Stimulated activated CD4-positive, alpha-beta T cell treated with anti-CD3 and anti-CD28 coated beads, Interleukin-15, amount 100 ng/mL, for 24 hours (primary cell): ENCODE data around the gene EPN2.
"Not testable (repeated sequence)": the region's sequence is repeated elsewhere in the genome, so short reads cannot be mapped to it uniquely, and the experiment has no call there.

Experiments
- DNase-seq: peaks from one replicate; pipeline ENCODE4 v3.0.0-alpha.2; 2020

EPN2 gene

DNA sequence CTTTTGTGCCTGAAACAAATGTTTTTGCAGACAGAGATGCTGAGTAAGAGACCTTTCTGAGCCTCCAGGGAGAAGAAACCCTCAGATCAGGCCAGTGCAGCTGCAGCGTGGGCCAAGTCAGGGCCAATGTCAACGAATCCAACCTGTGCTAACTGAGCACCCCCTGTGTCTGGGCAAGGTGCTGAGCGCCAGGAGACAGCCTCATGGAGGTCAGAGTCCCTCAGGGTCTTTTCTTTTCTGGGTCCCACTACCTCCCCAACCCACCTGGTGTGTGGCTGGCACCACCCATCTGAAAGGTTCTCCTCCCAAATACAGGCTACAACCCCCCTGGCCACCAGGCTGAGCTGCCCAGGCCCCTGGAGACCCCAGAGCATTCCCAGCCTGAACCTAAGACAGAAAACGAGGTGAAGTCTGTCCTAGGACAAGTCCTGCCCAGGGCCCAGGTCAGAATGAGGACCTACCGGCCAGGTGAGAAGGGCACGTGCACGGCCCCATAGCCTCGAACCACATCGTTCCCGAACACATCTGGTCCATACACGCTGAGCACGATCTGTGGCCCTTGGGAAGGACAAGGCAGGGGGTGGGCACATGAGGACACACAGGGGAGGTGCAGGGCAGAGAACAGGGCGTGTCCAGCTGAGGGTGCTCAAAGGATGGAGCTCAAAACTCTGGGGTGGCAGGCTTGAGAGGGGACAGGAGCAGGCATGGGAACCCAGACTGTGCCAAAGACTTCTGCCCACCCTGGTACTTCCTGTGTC, 110.3 kb downstream of the EPN2 start:
- no peak for DNase-seq

DNA sequence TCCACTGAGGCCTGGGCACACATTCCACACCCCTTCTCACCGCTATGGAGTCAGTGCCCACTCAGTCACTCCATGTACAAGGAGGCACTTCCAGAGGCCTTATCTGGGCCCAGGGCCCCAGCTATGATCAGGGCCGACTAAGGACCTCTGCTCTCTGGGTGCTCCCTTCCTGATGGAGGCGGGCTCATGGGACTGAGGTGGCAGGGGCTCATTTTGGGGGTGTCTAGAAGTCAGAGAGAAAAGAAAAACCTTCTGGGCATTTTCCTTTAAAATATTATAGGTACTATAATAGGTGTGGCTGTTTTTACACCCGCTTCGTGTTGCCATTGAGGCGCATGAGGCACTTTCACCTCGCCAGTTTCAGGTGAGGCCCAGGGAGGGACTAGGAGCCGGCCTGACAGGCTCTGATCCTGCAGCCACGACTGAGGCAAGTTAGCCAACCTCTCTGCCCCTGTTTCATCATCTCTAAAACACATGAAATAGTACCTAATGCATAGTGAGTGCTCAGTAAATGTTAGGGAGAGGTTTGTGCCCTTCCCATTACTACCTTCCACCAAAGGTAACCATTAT, 111.0 kb downstream of the EPN2 start:
- DNase-seq: no peak

DNA sequence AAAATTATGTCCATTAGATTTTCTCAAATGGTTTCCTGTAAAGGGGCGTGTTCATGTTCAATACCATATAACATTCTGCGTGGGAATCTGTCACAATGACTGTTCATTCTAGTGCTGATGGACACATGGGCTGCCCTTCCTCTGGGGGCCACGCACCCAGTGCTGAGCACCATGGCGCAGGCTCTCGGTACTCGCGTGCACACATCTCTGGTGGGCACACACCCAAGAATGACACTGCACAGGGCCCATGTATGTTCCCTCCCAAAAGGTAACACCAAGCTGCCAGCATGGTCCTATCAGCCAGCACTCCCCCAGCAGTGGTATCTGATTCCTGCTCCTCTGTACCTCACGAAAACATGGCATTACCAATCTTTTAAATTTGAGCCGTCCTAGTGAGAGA, 111.6 kb downstream of the EPN2 start:
- DNase-seq: no peak

DNA sequence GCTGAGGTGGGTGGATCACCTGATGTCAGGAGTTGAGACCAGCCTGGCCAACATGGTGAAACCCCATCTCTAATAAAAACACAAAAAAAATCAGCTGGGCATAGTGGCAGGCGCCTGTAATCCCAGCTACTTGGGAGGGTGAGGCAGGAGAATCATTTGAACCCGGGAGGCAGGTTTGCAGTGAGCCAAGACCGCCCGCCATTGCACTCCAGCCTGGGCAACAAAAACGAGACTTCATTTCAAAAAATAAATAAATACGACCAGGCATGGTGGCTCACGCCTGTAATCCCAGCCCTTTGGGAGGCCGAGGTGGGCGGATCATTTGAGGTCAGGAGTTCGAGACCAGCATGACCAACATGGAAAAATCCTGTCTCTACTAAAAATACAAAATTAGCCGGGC, 116.2 kb downstream of the EPN2 start:
- not testable (repeated sequence) for DNase-seq

DNA sequence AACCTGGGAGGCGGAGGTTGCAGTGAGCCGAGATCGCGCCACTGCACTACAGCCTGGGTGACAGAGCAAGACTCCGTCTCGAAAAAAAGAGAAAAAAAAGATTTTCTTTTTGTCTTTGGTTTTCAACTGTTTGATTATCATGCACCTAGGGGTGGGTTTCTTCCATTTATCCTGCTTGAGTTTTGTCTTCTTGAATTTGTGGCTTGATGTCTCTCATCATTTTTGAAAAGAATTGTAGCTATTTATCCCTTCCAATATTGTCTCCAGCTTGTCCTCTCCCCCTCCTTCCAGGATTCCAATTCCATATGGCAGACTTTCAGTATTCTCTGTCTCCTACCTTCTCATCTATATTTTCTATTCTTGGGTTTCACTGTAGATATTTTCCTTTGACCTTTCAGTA, 117.6 kb downstream of the EPN2 start:
- DNase-seq: no peak

DNA sequence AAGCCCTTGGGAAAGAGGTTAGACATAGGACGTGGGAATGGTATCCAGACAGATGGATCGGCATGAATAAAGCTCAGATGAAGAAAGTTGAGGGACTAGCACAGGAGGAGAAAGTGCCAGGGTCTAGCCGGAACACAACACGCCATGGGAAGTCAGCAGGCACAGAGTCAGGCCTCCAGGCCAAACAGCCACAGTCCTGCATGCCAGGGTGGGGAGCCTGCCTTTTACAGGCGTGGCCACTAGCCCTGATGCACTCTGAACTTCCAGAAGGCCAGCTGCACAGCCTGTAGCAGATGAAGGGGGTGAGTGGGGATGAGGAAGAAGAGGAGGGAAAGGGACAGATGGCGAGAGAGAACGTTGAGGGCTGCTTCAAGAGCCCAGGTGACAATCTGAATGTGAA, 120.2 kb downstream of the EPN2 start:
- DNase-seq: no peak

DNA sequence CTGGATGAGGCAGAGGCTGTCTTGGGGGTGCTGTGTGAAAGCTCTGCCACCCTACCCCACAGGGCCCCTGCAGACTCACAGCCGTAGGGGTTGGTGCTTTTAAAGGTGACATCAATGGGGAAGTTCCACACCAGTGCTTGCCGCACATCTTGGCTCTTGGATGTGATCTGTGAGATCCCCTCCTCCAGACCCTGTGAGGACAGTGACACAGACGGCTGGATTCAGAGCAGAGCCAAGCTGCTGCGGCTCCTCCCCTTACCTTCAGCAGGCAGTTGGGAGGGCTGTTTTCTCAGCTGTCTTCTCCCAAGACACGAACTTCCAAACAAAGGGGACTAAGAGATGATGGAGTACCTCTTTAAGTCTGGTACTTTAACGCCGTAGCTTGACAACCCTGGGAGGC, 120.6 kb downstream of the EPN2 start:
- no peak for DNase-seq

DNA sequence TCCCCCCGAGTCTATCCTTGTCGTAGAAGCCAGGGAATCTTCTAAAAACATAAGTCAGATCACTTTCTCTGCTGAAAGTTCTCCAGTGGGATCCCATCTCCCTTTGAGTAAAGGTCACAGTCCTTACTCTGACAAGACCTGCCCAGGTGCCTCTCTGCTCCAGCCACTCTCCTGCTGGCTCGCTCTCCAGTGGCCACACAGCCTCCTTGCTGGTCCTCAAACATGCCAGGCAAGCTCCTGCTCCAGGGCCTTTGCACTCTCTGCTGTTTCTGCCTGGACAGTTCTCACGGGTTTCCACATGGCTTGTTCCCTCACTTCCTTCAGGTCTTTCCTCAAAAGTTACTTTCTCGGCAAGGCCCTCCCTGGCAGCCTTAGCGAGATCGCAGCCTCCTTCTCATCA, 122.0 kb downstream of the EPN2 start:
- no peak for DNase-seq

DNA sequence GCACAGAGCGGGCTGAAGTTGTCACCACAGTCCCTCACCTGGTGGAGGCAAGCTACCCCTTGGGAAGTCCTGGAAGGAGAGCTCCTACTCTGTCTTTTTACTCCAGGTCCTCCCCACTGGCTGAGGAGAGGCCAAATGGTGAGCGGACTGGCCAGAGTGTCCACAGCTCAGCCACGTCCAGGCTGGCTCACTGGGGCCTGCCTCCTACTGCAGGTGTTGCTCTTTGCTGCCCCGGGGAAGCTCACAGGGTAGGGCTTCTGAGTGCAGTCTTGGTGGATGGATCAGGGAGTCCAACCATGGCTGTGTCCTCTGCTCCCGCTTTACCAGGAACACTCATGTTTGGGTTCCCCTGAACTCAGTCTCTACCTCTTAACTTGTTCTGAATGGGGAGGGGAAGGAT, 122.7 kb downstream of the EPN2 start:
- no peak for DNase-seq

DNA sequence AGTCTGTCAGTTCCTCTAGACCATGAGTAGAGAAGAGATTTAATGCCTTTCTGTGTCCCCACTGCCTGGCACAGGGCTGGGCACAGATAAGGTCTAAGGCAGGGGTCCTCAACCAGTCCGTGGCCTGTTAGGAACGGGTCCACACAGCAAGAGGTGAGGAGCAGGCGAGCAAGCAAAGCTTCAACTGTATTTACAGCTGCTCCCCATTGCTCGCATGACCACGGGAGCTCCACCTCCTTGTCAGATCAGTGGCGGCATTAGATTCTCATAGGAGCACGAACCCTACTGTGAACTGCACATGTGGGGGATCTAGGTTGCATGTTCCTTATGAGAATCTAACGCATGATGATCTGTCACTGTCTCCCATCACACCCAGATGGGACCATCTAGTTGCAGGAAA, 123.6 kb downstream of the EPN2 start:
- DNase-seq: no peak

DNA sequence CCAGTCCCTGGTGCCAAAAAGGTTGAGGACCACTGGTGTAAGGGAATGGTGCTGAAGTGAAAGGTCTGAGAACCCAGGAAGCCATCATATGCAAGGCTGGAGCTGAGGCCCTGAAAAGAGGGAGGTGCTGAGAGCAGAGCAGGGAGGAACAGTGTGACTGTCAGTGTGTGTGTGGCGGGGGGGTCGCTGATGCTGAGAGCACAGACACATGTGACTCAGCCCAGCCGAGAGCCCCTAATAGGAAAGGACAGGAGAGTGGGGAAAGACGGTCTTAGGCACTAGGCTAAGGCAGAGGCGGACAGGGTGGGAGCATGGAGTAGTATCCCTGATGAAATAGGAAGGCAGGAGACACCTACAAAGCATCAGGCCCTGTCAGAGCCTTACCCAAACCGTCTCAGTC, 124.2 kb downstream of the EPN2 start:
- DNase-seq: no peak

DNA sequence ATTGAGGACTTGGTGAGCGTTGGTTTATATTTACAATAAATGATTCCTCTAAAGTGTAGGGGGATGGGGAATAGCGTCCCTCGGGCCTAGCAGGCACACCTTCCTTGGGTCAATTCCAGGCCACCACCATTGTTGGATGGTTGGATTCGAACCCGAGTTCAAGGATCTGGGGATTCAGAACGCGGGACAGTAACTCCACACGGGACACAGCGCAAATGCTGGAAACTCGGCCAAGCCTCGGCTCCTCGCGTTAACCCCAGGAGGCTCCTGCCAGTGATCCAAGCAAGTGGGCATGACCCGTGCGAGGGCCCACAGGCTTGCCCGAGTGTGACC, 124.7 kb downstream of the EPN2 start:
- no peak for DNase-seq

DNA sequence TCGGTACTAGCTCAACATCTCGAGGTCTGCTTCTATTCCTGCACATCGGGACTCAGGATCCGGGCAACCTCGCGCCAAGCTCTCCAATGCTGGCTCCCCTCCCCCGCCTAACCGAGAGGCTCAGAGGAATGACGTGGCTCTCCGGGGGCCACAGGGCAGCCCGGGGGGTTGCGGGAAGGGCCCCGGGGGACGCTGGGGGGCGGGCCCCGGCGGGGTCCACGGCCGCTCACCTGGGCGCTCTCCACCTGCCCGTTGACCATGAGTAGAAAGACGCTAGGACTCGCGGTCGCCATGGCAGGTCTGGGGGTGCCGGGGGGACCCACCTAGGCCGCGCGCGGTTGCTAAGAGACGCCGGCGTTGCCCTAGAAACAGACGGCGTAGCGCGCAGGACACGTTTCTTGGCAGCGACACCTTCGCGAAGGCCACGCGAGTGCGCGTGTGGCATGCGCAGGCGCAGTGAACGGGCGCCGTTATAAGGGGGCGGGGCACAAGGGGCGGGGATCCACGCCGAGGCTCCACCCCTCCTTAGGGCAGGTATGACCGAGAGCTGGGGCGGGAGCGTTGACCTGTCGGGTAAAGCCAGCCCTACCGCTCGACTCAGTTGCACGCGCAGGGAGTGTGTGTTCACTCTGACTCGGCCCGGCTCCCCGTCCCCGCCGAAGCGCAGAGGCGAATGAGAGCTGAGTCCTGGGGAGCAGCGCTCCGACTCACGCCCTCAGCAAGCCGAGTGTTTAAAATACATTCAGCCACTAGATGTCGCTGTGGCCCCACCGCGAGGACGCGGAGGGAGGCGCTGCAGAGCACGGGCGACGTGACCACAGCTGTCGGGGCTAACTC, 125.3 kb downstream of the EPN2 start, which contains the start of gene B9D1:
Gene B9D1, minus strand, starts transcription at position 447 of the 837 bp plus-strand sequence. Its CDS starts 154 bp downstream, at position 293.
- DNase-seq: peak; percentile 89

DNA sequence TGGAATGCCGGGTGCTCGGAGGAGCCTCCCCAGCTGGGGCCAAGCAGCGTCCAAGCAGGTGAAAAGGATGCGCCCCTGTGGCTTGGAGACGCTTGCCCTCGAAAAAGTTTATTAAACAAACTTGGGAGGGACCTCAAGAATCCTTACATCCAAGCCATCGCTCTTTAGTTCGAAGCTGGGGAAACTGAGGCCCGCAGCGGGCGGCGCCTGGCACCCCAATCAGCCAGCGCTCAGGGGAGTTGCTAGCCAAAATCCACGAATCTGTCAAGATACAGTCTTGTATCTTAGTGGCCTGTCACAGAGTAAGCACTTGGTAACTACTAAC, 125.9 kb downstream of the EPN2 start:
- no peak for DNase-seq

DNA sequence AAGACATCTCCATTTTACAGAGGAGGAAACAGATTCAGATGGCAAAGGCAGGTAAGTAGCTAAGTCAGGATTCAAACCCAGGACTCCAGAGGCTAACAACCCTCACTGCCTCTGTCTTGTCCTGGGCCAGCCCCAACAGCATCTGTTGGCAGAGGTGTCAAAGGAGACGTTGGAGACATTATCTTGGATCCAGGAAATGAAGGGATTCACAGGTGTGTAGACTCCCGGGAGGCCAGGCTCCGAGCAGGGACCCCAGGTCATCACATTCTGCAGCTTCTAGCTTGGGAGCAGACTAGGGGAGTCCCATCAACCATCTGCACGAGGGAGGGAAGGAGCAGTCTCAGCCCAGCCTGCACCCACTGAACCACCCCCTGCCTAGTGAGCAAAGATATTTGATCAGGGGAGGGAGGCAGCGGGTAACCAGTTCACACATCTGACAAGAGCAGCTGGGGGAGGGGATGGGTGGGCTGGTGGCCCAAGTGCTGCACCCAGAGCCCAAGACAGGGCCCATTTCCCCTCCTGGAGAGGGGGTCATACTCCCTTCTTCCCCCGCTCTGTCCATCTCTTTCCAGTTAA, 126.4 kb downstream of the EPN2 start:
- DNase-seq: no peak

DNA sequence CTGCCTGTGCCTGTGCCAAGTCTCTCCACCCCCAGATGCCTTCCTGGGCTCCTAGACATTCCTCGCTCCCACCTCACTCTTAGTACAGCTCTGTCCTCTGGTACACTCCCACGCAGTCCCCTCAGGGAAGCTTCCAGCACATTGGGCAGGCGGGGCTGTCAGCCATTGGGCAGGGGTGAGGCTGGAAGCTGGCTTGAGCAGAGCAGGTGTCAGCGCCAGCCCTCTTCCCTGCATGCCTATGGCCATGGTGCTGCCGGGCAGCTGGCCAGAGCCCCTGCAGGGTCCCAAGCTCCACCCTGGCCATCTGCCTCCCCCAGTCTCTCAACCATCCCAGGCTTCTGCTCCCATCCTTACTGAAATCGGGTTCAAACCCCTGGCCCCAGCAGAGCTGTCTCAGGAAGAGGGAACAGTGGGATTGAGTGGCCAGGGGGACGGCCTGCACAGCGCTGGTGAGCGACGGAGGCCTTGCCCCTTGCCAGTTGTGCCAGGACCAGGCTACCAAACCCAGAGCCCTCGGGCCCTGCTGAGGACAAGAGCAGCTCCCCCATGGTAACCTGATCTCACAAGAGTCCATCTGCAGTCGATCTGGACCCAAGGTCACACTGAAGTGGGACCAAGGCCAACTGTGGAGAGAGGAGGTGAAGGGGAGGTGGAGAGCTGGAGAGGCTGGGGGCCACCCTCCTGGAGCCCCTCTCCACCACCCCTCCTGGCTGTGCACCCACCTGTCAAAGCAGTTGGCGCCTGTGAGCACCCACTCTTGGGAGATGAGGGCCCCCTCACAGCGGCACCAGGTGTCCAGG, 127.7 kb downstream of the EPN2 start:
- no peak for DNase-seq

DNA sequence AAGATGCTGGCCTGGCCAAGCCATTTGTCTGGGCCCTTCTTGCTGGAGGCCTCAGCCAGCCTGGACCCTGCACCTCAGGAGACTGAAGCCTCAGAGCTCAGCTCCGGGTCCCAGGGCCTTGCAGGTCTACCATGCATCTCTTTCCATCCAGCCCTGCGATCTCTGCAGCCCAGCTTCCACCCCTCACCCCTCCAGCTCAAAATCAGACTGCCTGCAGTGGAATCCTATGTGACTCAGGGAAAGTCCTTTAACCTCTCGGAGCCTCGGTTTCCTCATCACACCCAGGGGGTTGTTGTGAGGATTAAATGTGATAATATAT, 128.3 kb downstream of the EPN2 start:
- no peak for DNase-seq

DNA sequence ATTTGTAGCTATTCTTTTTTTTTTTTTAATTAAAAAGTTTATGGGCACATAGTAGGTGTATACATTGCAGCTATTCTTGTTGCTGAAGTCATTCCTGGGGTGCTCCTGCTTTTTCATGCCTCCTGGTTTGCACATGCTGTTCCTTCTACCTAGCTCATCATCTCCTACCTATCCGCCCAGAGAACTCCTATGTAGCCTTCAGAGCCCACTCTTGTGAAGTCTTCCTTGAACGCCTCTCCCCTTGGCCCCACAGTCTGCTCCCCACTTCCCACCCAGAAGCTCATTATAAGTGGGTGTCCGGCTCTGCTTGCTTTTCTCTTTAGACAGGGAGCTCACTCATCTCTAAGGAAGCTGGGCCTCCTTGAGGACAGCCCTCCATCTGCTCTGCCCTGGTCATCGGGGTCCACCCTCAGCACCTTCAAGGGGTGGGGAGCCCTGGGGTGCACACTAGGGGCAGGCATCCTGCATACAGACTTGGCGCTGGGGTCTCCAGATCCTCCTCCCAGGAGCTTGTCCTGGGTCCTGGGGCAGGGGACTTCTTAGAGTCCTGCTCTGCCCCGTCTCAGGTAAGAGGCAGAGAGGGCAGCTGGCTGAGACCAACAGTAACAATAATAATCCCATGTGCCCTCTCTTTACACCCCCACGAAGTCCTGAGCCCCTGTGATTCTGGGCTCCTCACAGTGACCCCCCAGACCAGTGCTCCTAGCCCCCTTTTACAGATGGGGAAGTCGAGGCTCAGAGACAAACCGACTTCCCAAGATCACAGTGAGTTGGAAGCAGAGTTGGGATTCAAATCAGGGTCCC, 128.9 kb downstream of the EPN2 start:
- no peak for DNase-seq

DNA sequence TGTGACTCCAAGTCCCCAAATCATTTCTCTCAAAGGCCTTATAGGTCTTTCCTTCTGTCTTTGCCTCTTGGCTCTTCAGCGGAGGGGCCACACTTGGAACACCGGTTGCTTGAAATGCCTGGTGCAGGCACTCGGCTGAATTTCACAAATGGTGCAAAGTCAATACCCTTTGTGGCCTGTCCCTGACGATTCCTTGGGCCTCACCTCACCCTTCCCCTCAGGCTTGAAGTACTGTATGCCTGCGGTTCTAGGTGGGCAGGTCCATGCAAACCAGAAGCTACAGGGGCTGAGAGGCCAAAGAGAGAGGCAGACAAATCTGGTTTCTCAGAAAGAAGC, 129.4 kb downstream of the EPN2 start:
- no peak for DNase-seq

DNA sequence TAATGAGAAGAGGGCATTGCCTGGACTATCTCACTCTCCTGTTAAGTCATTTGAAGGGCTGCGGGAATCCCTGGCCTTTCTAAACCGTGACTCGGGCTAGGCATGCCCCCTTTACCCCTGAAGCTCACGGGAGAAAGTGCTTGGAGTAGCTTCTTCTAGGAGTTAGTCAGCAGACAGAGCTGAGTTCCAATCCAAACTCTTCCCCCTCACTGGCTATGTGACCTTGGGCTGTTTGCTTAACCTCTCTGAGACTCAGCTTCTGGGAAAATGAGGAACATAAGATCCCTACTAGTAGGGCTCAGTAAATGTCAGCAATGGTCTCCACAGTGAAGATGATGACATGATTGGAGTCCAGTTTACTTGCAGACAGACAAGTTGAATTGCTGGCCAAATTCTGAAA, 131.1 kb downstream of the EPN2 start:
- DNase-seq: no peak

DNA sequence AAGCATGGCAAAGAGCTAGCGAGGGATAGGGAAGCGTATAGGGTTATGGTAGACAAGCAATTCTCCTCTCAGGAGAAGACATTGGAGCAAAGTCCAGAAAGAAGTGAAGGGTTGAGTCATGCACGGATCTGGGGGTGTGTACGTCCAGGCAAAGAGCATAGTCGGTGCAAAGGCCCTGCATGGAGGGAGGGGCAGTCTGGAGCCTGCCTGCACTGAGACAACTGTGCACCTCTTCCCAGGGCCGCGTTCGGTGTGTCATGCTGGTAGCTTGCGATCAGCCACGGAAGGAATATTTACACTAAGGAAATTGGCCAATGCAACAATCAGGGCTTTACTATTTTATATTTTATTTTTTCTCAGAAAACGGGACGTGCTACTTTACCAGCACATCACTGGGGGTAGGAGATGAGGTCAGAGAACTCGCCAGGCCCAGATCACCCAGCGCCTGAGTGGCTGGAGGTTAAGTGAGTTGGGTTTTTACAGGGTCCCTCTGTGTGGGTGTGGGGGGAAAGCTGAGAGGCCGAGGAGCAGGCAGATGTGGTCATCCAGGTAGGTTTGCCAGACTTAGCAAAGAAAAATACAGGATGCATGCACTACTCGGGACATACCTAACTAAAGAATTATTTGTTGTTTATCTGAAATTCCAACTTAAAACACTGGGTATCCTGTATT, 132.1 kb downstream of the EPN2 start:
- no peak for DNase-seq
